Erythroblast (primary cell): ENCODE data around the gene INSRR.

Experiments
- GATA1 ChIP-seq: IDR thresholded peaks from 2 replicates; pipeline ENCODE4 v1.6.1; 2011; ENCODE audit warnings: low read depth, mild to moderate bottlenecking, control low read depth, low read length, moderate library complexity
- POLR2A ChIP-seq: IDR thresholded peaks from 2 replicates; pipeline ENCODE4 v1.6.1; 2011; ENCODE audit warnings: mild to moderate bottlenecking, low read length

GRCh38 chr1:156814571-156815260, 44.2 kb downstream of the INSRR start:
- TF ChIP-seq POLR2A = no peak
- TF ChIP-seq GATA1 = no peak
